ENCODE data around the gene ADGRV1.

Gene ADGRV1

DNA sequence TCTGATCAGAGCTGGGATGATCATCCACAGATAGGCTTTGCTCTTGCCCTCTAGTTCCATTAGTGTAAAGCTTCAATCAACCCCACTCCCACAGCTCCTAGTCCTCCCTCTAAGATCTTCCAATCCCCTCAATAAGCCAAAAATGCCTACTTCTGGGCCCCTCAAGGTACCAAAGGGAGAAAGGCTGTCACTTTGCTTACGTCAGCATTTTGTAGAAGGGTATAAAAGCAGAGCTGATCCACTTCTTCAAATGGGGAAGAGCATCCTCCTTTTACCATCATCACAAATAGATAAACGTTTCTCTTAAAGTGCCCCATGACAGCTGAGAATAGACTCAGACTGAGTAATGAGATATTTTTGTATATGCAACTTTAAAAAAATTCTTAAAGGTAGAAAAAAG lies 13.1 kb upstream of the ADGRV1 start:
- no peak for DNase-seq (ENCODE audit: low read depth)
- H3K4me3 ChIP-seq (replicated peaks; ENCODE audit: low read depth, low read length) = no peak overlapping the region
- TF ChIP-seq, protein P1, sequence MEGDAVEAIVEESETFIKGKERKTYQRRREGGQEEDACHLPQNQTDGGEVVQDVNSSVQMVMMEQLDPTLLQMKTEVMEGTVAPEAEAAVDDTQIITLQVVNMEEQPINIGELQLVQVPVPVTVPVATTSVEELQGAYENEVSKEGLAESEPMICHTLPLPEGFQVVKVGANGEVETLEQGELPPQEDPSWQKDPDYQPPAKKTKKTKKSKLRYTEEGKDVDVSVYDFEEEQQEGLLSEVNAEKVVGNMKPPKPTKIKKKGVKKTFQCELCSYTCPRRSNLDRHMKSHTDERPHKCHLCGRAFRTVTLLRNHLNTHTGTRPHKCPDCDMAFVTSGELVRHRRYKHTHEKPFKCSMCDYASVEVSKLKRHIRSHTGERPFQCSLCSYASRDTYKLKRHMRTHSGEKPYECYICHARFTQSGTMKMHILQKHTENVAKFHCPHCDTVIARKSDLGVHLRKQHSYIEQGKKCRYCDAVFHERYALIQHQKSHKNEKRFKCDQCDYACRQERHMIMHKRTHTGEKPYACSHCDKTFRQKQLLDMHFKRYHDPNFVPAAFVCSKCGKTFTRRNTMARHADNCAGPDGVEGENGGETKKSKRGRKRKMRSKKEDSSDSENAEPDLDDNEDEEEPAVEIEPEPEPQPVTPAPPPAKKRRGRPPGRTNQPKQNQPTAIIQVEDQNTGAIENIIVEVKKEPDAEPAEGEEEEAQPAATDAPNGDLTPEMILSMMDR (IDR thresholded peaks at IDR 0.05; ENCODE audit: low read length, missing control alignments) = no peak

DNA sequence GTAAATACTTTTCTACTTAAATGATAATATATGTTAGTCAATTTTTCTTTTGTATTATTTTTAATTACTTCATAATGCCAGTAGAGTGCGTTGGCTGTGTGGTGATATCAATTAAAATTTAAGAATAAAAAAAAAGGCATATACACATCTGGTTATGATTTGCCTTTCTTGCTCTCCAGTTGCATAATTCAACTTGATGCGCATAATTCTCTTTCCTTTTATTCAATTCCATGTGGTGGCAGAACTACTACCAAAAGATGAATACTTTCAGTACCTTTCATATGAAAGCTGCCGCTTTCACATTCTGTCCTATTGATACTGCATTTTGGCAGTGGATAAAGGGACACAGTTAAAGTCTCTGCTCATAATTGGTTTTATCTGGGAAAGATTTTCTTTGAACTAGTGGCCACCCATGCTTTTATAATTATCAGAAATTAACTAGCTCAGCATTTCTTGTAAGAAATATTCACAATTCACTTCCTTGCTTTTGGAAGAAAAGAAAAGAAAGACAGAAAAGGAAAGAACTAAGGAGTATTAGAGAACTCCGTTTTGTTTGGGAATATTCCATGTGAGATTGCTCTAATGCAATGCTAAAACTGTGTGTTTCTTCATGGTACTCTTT lies 12.3 kb upstream of the ADGRV1 start:
- no peak for DNase-seq (ENCODE audit: low read depth)
- TF ChIP-seq, protein P1 (IDR thresholded peaks at IDR 0.05; ENCODE audit: low read length, missing control alignments) = no peak

DNA sequence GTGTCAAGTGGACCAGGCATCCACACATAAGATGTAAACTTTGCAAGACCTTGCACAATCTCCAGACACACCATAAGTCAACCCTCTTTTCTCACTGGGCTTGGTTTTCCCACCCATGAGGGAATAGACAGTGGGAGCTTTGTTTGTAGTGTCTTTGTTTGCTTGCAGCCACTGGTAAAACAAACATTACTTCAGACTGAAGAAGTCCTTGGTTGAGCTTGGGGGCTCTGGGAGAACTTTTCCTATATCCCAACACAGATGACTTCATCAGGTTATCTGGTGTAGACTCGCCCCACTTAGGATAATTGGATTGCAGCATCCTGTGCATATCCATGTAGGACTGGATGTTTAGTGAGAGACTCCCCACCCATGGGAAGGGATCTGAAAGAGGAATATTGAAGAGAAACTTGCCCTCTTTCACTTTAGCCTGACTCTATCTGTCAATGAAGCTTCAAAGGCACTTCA lies 11.5 kb upstream of the ADGRV1 start:
- DNase-seq (ENCODE audit: low read depth) = no peak
- no peak overlapping the region for H3K4me3 ChIP-seq (replicated peaks; ENCODE audit: low read depth, low read length)
- TF ChIP-seq, protein P1 (IDR thresholded peaks at IDR 0.05; ENCODE audit: low read length, missing control alignments) = no peak

More for the DNA sequence above, 12.3 kb upstream of the ADGRV1 start:
- H3K4me3 ChIP-seq (replicated peaks; ENCODE audit: low read depth, low read length) = no peak overlapping the region

DNA sequence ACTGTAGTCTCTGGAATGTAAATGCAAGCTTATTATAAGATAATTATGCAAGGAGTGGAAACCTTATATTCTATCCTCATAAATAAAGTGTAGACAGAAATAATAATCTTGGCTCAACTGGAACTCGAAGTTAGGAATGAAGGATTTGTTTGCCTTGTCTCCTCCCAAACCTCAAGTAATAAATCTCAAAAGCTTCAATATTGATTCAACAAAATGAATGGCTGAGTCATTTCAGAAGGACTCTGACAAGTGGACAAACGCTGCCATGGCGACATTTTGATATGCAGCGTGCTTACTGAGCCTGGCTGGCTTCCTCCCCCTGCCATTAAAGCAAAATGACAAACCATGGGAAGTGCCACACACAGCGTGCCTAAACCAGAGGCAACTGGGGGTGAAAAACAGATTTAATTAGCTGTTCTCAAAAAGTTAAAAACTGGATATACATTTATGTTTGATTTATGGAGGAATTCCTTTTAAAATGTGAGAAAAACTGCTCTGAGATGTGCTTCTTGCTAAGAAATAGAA lies 10.5 kb upstream of the ADGRV1 start:
- no peak overlapping the region for H3K4me3 ChIP-seq (replicated peaks; ENCODE audit: low read depth, low read length)
- TF ChIP-seq, protein P1 (IDR thresholded peaks at IDR 0.05; ENCODE audit: low read length, missing control alignments) = no peak
- no peak for DNase-seq (ENCODE audit: low read depth)

DNA sequence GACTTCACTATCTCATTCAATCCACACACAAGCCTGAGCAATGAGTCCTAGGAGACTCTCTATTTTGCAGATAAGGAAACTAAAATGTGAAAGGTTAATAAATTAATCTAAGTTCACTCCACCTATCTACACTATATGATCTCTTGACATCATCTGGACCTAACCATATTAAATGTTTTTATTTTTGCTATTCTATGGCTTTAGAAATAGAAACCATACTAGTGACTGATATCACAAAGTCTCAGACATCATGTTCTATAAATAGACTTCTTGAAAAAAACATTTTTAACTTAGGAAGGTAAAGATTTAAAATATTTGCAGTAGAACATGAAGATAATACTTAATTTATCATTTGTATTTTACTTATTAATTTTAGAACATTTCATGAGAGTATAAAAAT lies 9.4 kb upstream of the ADGRV1 start:
- DNase-seq (ENCODE audit: low read depth) = no peak

DNA sequence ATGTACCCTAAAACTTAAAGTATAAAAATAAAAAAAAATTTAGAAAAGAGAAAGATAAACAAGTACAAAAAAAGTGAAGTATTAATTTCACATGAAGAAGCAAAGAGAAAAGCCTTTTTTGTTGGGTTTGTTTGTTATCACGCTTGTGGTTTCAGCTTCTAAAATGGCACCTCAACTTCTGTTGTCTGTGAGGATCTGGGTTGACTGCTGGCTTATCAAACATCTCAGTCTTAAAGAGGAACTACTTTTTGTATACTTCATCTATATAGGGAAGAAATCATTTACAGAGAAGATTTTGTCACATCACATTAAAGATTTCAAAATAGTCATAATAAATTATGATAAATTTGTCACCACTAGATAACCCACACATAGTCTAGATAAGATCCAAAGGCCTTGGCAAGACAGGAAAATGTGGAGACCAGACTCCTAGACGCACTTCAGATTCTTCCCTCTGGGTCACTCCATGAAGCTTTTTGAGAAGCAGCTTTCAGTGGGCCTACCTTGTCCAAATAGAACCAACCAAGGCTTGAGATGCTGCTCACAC lies 8.8 kb upstream of the ADGRV1 start:
- TF ChIP-seq, protein P1 (IDR thresholded peaks at IDR 0.05; ENCODE audit: low read length, missing control alignments) = no peak
- no peak overlapping the region for H3K4me3 ChIP-seq (replicated peaks; ENCODE audit: low read depth, low read length)
- no peak for DNase-seq (ENCODE audit: low read depth)

More for the DNA sequence above, 9.4 kb upstream of the ADGRV1 start:
- TF ChIP-seq, protein P1 (IDR thresholded peaks at IDR 0.05; ENCODE audit: low read length, missing control alignments) = no peak
- no peak overlapping the region for H3K4me3 ChIP-seq (replicated peaks; ENCODE audit: low read depth, low read length)

Measured in fibroblast of pulmonary artery (primary cell).